ENCODE measurements around the gene PTPRE. TPM values are rescaled to one million over a fixed set of nuclear protein-coding genes. Genes with fewer than 3 reads are reported as not detected.

Gene PTPRE
- polyA plus RNA-seq, 1 of the 3 experiments (the other 2 are of a cell fraction), result 11.8 TPM

- Histone ChIP-seq H3F3A (replicated peaks; ENCODE audit: insufficient read depth) (no peaks in the 10 kb centered on the region), H3K9ac (no peak overlapping the region), H2AFZ (ENCODE audit: low read depth) (no peak overlapping the region), H3K4me3 (ENCODE audit: low read depth in 2 of 2, low read length in 1 of 2) (no peak overlapping the region), H3K9me2 (no peaks in the 10 kb centered on the region), H3K79me2 (ENCODE audit: insufficient read depth) (no peaks in the 10 kb centered on the region), H3K4me2 (no peak overlapping the region), H4K20me1 (ENCODE audit: insufficient read depth) (no peaks in the 10 kb centered on the region), H3K27ac (ENCODE audit: low read depth in 2 of 2, low read length in 1 of 2) (no peak overlapping the region), H3K9me3 (no peaks in the 10 kb centered on the region), H3K27me3 (ENCODE audit: insufficient read depth) (no peaks in the 10 kb centered on the region), H3K4me1 (ENCODE audit: control insufficient read depth in 1 of 2, insufficient read depth in 2 of 2, low read depth in 1 of 2, low read length in 1 of 2) (no peaks in the 10 kb centered on the region), H3K36me3 (replicated peaks in 1 of 2; ENCODE audit: control insufficient read depth in 1 of 2, insufficient read depth in 2 of 2, low read length in 1 of 2) (no peaks in the 10 kb centered on the region)
- CTCF ChIA-PET, result interaction anchor here (0.8 kb wide), 2 partner anchors 9 to 181 kb away, joined by 3 read pairs; no protein-coding TSS in a partner anchor
- TF ChIP-seq YY1 (IDR thresholded peaks at IDR 0.05; ENCODE audit: low read depth) (no peak), FOSL2 (IDR thresholded peaks at IDR 0.05; ENCODE audit: borderline replicate concordance, low read depth) (no peak), MAX (IDR thresholded peaks at IDR 0.05; ENCODE audit: low read depth) (no peak), NFIC (IDR thresholded peaks at IDR 0.05; ENCODE audit: borderline replicate concordance) (no peak), ELF1 (IDR thresholded peaks at IDR 0.05) (no peak), USF1 (IDR thresholded peaks at IDR 0.05; ENCODE audit: borderline replicate concordance, low read depth) (no peak), RCOR1 (IDR thresholded peaks at IDR 0.05; ENCODE audit: low read length) (no peak), FOXM1 (IDR thresholded peaks at IDR 0.05; ENCODE audit: low read depth) (no peak), TAF1 (IDR thresholded peaks at IDR 0.05; ENCODE audit: borderline replicate concordance, low read depth, low read length) (no peak), REST (IDR thresholded peaks at IDR 0.05; ENCODE audit: low read depth, low read length) (no peak)
- DNase-seq, result no peak
- POLR2A ChIA-PET, result no interaction called here
- WGBS (ENCODE audit: low lambda C conversion rate), result 35% methylated on average over 2 of the region's 2 CpGs
Measured at GRCh38 chr10:127897177-127897576, 9.7 kb upstream of the PTPRE start.

- no peak overlapping the region for H2AFZ ChIP-seq (ENCODE audit: low read depth)
- CTCF ChIA-PET, result interaction anchor here (1.2 to 2.8 kb wide), 4 partner anchors 74 to 169 kb away, joined by 3 to 21 read pairs (median 4); no protein-coding TSS in a partner anchor
- POLR2A ChIA-PET, result no interaction called here
- TF ChIP-seq MAX (IDR thresholded peaks at IDR 0.05; ENCODE audit: low read depth) (no peak), SMC3 (IDR thresholded peaks at IDR 0.05; ENCODE audit: low read depth, low read length) (no peak), NRF1 (IDR thresholded peaks at IDR 0.05; ENCODE audit: low read depth, low read length) (no peak), RFX5 (IDR thresholded peaks at IDR 0.05; ENCODE audit: low read length) (no peak), RXRA (IDR thresholded peaks at IDR 0.05; ENCODE audit: borderline replicate concordance, low read depth) (no peak), USF1 (IDR thresholded peaks at IDR 0.05; ENCODE audit: borderline replicate concordance, low read depth) (no peak)
- TF ChIP-seq, protein P1, sequence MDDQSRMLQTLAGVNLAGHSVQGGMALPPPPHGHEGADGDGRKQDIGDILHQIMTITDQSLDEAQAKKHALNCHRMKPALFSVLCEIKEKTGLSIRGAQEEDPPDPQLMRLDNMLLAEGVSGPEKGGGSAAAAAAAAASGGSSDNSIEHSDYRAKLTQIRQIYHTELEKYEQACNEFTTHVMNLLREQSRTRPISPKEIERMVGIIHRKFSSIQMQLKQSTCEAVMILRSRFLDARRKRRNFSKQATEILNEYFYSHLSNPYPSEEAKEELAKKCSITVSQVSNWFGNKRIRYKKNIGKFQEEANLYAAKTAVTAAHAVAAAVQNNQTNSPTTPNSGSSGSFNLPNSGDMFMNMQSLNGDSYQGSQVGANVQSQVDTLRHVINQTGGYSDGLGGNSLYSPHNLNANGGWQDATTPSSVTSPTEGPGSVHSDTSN (IDR thresholded peaks at IDR 0.05), result no peak
- DNase-seq, result no peak
- no peaks in the 10 kb centered on the region for H3K36me3 ChIP-seq (replicated peaks in 1 of 2; ENCODE audit: control insufficient read depth in 1 of 2, insufficient read depth in 2 of 2, low read length in 1 of 2)
- H4K20me1 ChIP-seq (ENCODE audit: insufficient read depth), result no peaks in the 10 kb centered on the region
- H3K4me3 ChIP-seq (ENCODE audit: low read depth in 2 of 2, low read length in 1 of 2), result no peak overlapping the region
- H3K27me3 ChIP-seq (ENCODE audit: insufficient read depth), result no peaks in the 10 kb centered on the region
- H3K4me2 ChIP-seq, result no peak overlapping the region
- no peaks in the 10 kb centered on the region for H3F3A ChIP-seq (replicated peaks; ENCODE audit: insufficient read depth)
- no peaks in the 10 kb centered on the region for H3K9me3 ChIP-seq
- H3K4me1 ChIP-seq (ENCODE audit: control insufficient read depth in 1 of 2, insufficient read depth in 2 of 2, low read depth in 1 of 2, low read length in 1 of 2), result no peaks in the 10 kb centered on the region
- no peaks in the 10 kb centered on the region for H3K79me2 ChIP-seq (ENCODE audit: insufficient read depth)
- H3K9ac ChIP-seq, result no peak overlapping the region
- H3K9me2 ChIP-seq, result no peaks in the 10 kb centered on the region
- no peak overlapping the region for H3K27ac ChIP-seq (ENCODE audit: low read depth in 2 of 2, low read length in 1 of 2)
- 36% methylated on average over 3 of the region's 3 CpGs for WGBS (ENCODE audit: low lambda C conversion rate)
Measured at GRCh38 chr10:127899766-127900387, 7.0 kb upstream of the PTPRE start.
